SHP77 (cell line): ENCODE data around the gene TTI1.

ENCODE experiments used
- DNase-seq, 2 experiments: peaks; one replicate each; lab custom pipeline; 2025; lab: John Stamatoyannopoulos, UW

Gene TTI1

GRCh38 chr20:37987602-37988290 lies 45.5 kb downstream of the TTI1 start:
- DNase-seq: no peak

- DNase-seq: no peak
Observed at GRCh38 chr20:37986873-37987601, 46.2 kb downstream of the TTI1 start.

GRCh38 chr20:37986044-37986858 lies 47.0 kb downstream of the TTI1 start:
- no peak for DNase-seq

- DNase-seq: no peak
Observed at GRCh38 chr20:37984018-37984785, 49.1 kb downstream of the TTI1 start.

- no peak for DNase-seq
Observed at GRCh38 chr20:37983286-37983685, 50.0 kb downstream of the TTI1 start.

- no peak for DNase-seq
Observed at GRCh38 chr20:37981568-37981967, 51.7 kb downstream of the TTI1 start.

GRCh38 chr20:37980876-37981275 lies 52.4 kb downstream of the TTI1 start:
- DNase-seq: no peak

GRCh38 chr20:37980383-37980782 lies 52.9 kb downstream of the TTI1 start:
- no peak for DNase-seq

- DNase-seq: no peak
Observed at GRCh38 chr20:37979021-37979985, 54.0 kb downstream of the TTI1 start.

- DNase-seq: no peak
Observed at GRCh38 chr20:37977786-37978185, 55.5 kb downstream of the TTI1 start.

- DNase-seq: no peak
Observed at GRCh38 chr20:37977338-37977737, 55.9 kb downstream of the TTI1 start.

GRCh38 chr20:37976887-37977286 lies 56.4 kb downstream of the TTI1 start:
- DNase-seq: no peak

GRCh38 chr20:37973059-37973910 lies 60.0 kb downstream of the TTI1 start:
- DNase-seq: no peak

GRCh38 chr20:37972256-37973058 lies 60.8 kb downstream of the TTI1 start:
- DNase-seq: no peak

GRCh38 chr20:37971561-37972127 lies 61.6 kb downstream of the TTI1 start:
- DNase-seq: no peak

GRCh38 chr20:37970856-37971245 lies 62.4 kb downstream of the TTI1 start:
- no peak for DNase-seq

- DNase-seq: no peak
Observed at GRCh38 chr20:37969949-37970855, 63.1 kb downstream of the TTI1 start.
